Gastrocnemius medialis (tissue), 4 donors: ENCODE data around the gene PPP1R12B. TPM values are rescaled to one million over a fixed set of nuclear protein-coding genes. Genes with fewer than 3 reads are reported as not detected.
"Not testable (repeated sequence)": the region's sequence is repeated elsewhere in the genome, so short reads cannot be mapped to it uniquely, and the experiment has no call there.

Experiments used
- ATAC-seq, 2 donors: fragments of 150-250 bp; one replicate each; pipeline ENCODE4 v1.9.1; 2016
- DNase-seq, 2 donors: peaks; one replicate each; pipeline ENCODE4 v3.0.0-alpha.2; 2019
- H3K27ac ChIP-seq, 4 donors: fragments of 200-600 bp; sonication (generic); 1 replicate in 1 of 4; 2 replicates in 3 of 4; pipeline ENCODE4 v1.5.1; 2016 to 2018; ENCODE audit warnings: mild to moderate bottlenecking in 2 of 4, moderate library complexity in 1 of 4
- H3K27me3 ChIP-seq, 3 donors: fragments of 200-600 bp; sonication (generic) in 2 of 3; 1 replicate in 1 of 3; 2 replicates in 2 of 3; pipeline versions ENCODE4 v1.5.1 to v1.6.0; 2016 to 2019; ENCODE audit warnings: mild to moderate bottlenecking in 1 of 3, moderate library complexity in 1 of 3
- H3K36me3 ChIP-seq, 2 donors: fragments of 200-600 bp; sonication (generic) in 1 of 2; one replicate each; pipeline ENCODE4 v1.5.1; 2017 to 2018
- H3K4me1 ChIP-seq, 2 donors: fragments of 200-600 bp; sonication (generic) in 1 of 2; one replicate each; pipeline ENCODE4 v1.5.1; 2016 to 2017; ENCODE audit warnings: mild to moderate bottlenecking in 2 of 2
- H3K4me3 ChIP-seq, 4 donors: fragments of 200-600 bp; sonication (generic) in 3 of 4; 1 replicate in 1 of 4; 2 replicates in 3 of 4; pipeline ENCODE4 v1.5.1; 2016 to 2019; ENCODE audit warnings: mild to moderate bottlenecking in 2 of 4
- H3K9me3 ChIP-seq, 3 donors: fragments of 200-600 bp; sonication (generic) in 2 of 3; 1 replicate in 1 of 3; 2 replicates in 2 of 3; pipeline ENCODE4 v1.5.1; 2016 to 2019
- CTCF ChIP-seq, 5 experiments: fragments of 450-650 bp in 3 of 5; fragments of 200-600 bp in 2 of 5; sonication (generic) in 2 of 5; IDR thresholded peaks in 4 of 5; conservative IDR thresholded peaks in 1 of 5; 1 replicate in 4 of 5; 2 replicates in 1 of 5; pipeline ENCODE4 v1.5.1; 2016 to 2019; ENCODE audit warnings: antibody characterized with exemption in 5 of 5, mild to moderate bottlenecking in 3 of 5, moderate library complexity in 3 of 5
- POLR2A ChIP-seq, 2 donors: fragments of 450-650 bp; IDR thresholded peaks; one replicate each; pipeline ENCODE4 v1.6.1; 2017; ENCODE audit warnings: antibody characterized with exemption in 2 of 2, mild to moderate bottlenecking in 2 of 2, moderate library complexity in 2 of 2
- in situ Hi-C, 4 donors: fragments of 200-750 bp; cut with MboI; loops; one replicate each; pipeline versions ENCODE4 v1.15.0 to v1.8.0; 2017; ENCODE audit warnings: low sequenced_read_pairs in 4 of 4
- intact Hi-C: fragments of 100-400 bp; cut with DNase I; formaldehyde crosslinking; loops from one replicate; pipeline ENCODE4 v1.15.1; 2023; ENCODE audit warnings: low total_unique reads
- total RNA-seq, 4 donors: library from RNA; depleted of rRNA; stranded (reverse); fragments of >200 nt; gene quantifications; one replicate each; pipeline versions ENCODE4 v1.1.0 to v1.2.3, GENCODE V29; 2016

The PPP1R12B gene
- total RNA-seq, 4 donors from 2014 or later, result 127 to 207 (median 139) TPM

DNA sequence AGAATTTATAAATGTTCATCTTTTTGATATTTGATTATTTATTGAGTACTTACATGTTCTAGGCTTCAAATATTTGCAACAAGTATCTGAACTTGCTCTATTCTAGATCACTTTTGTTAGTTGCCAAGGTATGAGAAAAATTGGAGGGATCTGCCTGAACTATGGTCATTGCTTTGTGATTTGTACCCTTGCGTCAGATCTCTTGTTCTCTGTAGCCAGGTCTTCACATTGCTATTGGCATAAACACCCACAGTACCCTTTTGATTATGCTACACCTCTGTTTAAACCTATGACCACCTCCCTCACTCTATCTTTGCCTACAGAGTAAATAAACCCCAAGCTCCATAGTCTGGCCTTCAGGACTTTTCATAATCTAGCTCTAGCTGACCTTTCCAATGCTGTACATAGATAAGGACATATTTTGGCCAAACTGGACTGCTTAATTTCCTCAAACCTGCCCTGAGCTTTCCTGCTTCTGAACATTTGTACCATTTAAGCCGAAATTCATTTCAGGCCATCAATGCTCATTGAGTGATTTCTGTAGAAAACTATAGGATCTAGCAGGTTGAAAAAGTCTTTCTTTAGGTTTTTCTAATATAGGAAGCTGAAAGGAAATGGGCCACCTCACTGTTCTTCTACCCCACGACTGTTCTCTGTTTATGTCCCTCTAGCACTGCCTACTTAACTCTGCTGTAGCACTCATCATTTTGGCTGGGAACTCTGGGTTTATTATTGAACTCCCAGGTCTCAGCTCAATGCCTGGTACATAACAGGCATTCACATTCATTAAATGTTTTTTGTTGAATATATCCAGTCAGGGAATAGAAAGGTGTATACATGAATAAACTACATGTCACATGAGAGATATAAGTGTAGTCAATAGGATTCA is 84.9 kb downstream of the PPP1R12B start:
- ATAC-seq, result no peak
- Histone ChIP-seq H3K36me3 (peaks cover 0 to 79% of the 10 kb centered on the region in 2 donors), H3K4me1 (peaks cover 8 to 38% of the 10 kb centered on the region in 2 donors), H3K9me3 (no peaks in the 10 kb centered on the region), H3K27me3 (no peaks in the 10 kb centered on the region), H3K4me3 (no peak overlapping the region), H3K27ac (peak overlapping the region in 3 of 4 donors; percentile 4 to 45 (median 44))
- in situ Hi-C loops, result no loop called here
- intact Hi-C loops, result no loop called here
- DNase-seq, result no peak
- TF ChIP-seq POLR2A (IDR thresholded peaks at IDR 0.05) (no peak), CTCF (IDR thresholded peaks at IDR 0.05 in 4 of 5, conservative IDR thresholded peaks at IDR 0.05 in 1 of 5) (no peak)

DNA sequence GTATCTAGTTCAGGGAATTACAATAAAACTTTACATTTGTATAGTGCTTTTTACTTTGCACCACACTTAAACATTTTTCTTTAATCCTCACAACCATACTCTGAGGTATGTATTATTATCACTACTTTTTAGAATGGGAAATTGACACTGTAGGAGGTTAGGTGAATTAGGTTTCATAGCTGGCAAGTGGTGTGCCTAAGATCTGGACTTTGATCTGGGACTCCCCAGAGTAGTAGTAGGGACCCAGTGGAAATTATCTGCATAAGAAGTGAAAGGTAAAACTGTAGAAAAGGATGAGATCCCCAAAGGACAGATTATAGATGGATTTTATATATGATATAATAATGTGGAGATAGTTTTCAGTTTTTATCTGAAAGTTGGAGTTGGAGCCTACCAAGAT is 85.6 kb downstream of the PPP1R12B start:
- ATAC-seq (no peak), DNase-seq (no peak)
- Histone ChIP-seq H3K9me3 (no peaks in the 10 kb centered on the region), H3K4me3 (no peak overlapping the region), H3K4me1 (peaks cover 4 to 38% of the 10 kb centered on the region in 2 donors), H3K27me3 (no peaks in the 10 kb centered on the region), H3K27ac (peak overlapping the region in 2 of 4 donors; percentile 44 to 45), H3K36me3 (peaks cover 0 to 81% of the 10 kb centered on the region in 2 donors)
- no peak for TF ChIP-seq CTCF (IDR thresholded peaks at IDR 0.05 in 4 of 5, conservative IDR thresholded peaks at IDR 0.05 in 1 of 5)
- TF ChIP-seq POLR2A (IDR thresholded peaks at IDR 0.05), result no peak
- in situ Hi-C loops (no loop called here), intact Hi-C loops (no loop called here)

DNA sequence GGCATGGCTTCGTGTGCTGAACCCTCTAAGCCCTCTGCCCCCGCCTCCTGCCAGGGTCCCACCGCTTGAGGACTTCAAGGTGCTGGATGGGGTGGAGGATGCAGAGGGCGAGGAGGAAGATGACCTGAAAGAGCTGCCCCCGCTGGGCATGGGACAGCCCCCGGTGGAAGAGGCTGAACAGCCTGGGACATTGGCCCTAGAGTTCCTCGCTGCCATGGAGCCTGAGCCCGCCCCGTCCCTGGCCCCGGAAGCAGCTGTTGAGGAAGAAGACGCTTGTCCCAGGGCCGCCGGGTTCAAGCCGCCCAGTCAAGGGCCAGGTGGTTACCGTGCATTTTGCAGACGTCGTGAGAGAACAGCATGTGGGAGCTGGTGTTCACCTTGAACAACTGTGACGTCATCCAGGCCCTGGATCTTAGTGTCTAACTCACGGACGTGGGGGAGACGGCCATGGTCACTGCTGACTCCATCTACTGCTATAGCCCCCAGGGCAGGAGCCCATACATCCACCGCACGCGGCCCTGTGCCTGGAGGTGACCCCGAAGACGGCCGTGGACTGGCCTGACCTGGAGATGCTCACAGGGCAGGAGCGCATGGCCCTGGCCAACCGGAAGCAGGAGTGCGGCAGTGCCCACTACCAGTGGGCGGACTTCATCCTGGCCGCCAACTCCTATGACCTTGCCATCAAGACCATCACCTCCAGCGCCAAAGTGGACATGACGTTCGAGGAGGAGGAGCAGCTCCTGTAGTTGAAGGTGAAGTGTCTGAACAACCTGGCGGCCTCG is 90.1 kb downstream of the PPP1R12B start:
- ATAC-seq (no peak), DNase-seq (no peak)
- Histone ChIP-seq H3K27ac (no peak overlapping the region), H3K4me3 (no peak overlapping the region), H3K27me3 (no peaks in the 10 kb centered on the region), H3K9me3 (no peaks in the 10 kb centered on the region), H3K4me1 (peaks cover 4 to 20% of the 10 kb centered on the region in 2 donors), H3K36me3 (peaks cover 0 to 85% of the 10 kb centered on the region in 2 donors)
- intact Hi-C loops (no loop called here), in situ Hi-C loops (no loop called here)
- TF ChIP-seq POLR2A (IDR thresholded peaks at IDR 0.05), result no peak
- no peak for TF ChIP-seq CTCF (IDR thresholded peaks at IDR 0.05 in 4 of 5, conservative IDR thresholded peaks at IDR 0.05 in 1 of 5)

DNA sequence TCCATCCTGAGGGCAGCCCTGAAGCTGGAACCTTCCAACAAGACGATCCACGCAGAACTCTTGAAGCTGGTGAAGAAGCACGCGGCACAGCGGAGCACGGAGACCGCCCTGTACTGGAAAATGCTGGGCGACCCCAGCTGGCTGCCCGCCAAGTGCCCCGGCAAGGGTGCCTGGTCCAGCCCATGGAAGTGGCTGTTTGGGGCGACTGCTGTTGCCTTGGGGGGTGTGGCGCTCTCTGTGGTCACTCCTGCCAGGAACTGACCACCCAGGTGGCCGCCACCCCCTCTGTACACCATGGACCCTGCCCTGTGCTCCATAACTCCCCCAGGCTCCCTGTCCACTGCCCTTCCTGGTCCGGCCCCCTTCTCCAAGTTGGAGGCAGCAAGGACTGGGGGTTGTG is 90.8 kb downstream of the PPP1R12B start:
- TF ChIP-seq CTCF (IDR thresholded peaks at IDR 0.05 in 4 of 5, conservative IDR thresholded peaks at IDR 0.05 in 1 of 5), result no peak
- no peak for TF ChIP-seq POLR2A (IDR thresholded peaks at IDR 0.05)
- DNase-seq (no peak), ATAC-seq (no peak)
- H3K4me1 ChIP-seq, result peaks cover 4 to 12% of the 10 kb centered on the region in 2 donors
- no peaks in the 10 kb centered on the region for H3K9me3 ChIP-seq
- H3K27me3 ChIP-seq, result no peaks in the 10 kb centered on the region
- intact Hi-C loops (no loop called here), in situ Hi-C loops (no loop called here)
- peaks cover 0 to 82% of the 10 kb centered on the region in 2 donors for H3K36me3 ChIP-seq
- H3K4me3 ChIP-seq, result no peak overlapping the region
- H3K27ac ChIP-seq, result no peak overlapping the region

DNA sequence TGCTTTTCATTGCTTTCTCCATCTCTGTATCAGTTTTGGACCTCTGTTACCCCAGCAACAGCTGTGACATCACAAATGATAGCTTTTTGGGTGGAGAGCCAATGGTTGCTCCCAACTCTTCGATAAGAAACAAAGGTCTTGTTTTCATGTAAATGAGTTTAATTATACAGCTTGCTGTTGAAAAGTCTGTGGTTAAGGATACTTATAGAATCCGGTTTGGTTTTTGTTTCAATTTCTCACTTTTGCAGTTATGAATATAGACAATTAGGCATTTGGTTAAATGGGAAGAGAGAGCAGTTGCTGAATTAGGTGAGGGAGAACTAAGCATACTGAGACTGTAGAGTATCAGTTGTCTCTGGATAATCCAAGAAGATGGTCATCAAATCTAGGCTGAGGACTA is 99.6 kb downstream of the PPP1R12B start:
- H3K4me1 ChIP-seq, H3K9me3 ChIP-seq, H3K27me3 ChIP-seq, ATAC-seq, intact Hi-C loops, in situ Hi-C loops, DNase-seq, H3K4me3 ChIP-seq: not testable (repeated sequence)
- Histone ChIP-seq H3K36me3 (peaks cover 0 to 40% of the 10 kb centered on the region in 2 donors), H3K27ac (peak overlapping the region in 3 of 4 donors; percentile 46 to 78 (median 76))

GRCh38 chr1:202451641-202452040 is 103.1 kb downstream of the PPP1R12B start:
- in situ Hi-C loops, result loop anchor here in 1 of 4 donors (25.0 kb wide), 1 partner anchor 114 kb away; the partner anchor contains the start of genes PPP1R12B and UBE2T
- H3K4me1 ChIP-seq, intact Hi-C loops, H3K4me3 ChIP-seq, H3K9me3 ChIP-seq, ATAC-seq, H3K27me3 ChIP-seq, DNase-seq: not testable (repeated sequence)
- Histone ChIP-seq H3K27ac (peak overlapping the region in 1 of 4 donors; percentile 68), H3K36me3 (peaks cover 0 to 31% of the 10 kb centered on the region in 2 donors)
